Medulla oblongata (tissue), 1 donor: ENCODE results near the gene IL4I1.
A peak's percentile ranks its signal among the peaks of the same experiment; 100 is the strongest.

Experiments used
- DNase-seq: peaks from one replicate; pipeline ENCODE4 v3.0.0-alpha.2; 2015; ENCODE audit errors: extremely low spot score

The IL4I1 gene

GRCh38 chr19:49924004-49924880 is 27.6 kb upstream of the IL4I1 start:
- no peak for DNase-seq

- DNase-seq = peak; percentile 28
Measured at GRCh38 chr19:49923055-49924003, 26.6 kb upstream of the IL4I1 start.

GRCh38 chr19:49921871-49922795 is 25.4 kb upstream of the IL4I1 start:
- no peak for DNase-seq

GRCh38 chr19:49920624-49921363 is 24.1 kb upstream of the IL4I1 start:
- no peak for DNase-seq

- no peak for DNase-seq
Measured at GRCh38 chr19:49918089-49918488, 21.4 kb upstream of the IL4I1 start.

GRCh38 chr19:49916839-49917733 is 20.4 kb upstream of the IL4I1 start:
- DNase-seq = peak; percentile 46

- no peak for DNase-seq
Measured at GRCh38 chr19:49915271-49915670, 18.6 kb upstream of the IL4I1 start.

GRCh38 chr19:49913720-49914119 is 17.0 kb upstream of the IL4I1 start:
- DNase-seq = no peak

- DNase-seq = no peak
Measured at GRCh38 chr19:49912965-49913685, 16.4 kb upstream of the IL4I1 start.

GRCh38 chr19:49911381-49912145 is 14.9 kb upstream of the IL4I1 start:
- DNase-seq = peak; percentile 78

- DNase-seq = no peak
Measured at GRCh38 chr19:49910179-49910578, 13.5 kb upstream of the IL4I1 start.

GRCh38 chr19:49908480-49909420 is 12.1 kb upstream of the IL4I1 start:
- no peak for DNase-seq

- no peak for DNase-seq
Measured at GRCh38 chr19:49907745-49908446, 11.2 kb upstream of the IL4I1 start.

GRCh38 chr19:49906879-49907564 is 10.3 kb upstream of the IL4I1 start:
- peak; percentile 70 for DNase-seq

- no peak for DNase-seq
Measured at GRCh38 chr19:49904136-49904535, 7.4 kb upstream of the IL4I1 start.
